HepG2 (cell line): ENCODE measurements around the gene FCHO1. TPM values are rescaled to one million over a fixed set of nuclear protein-coding genes. Genes with fewer than 3 reads are reported as not detected.

Experiments used
- ATF7-NPFF ChIP-seq: sonication (generic); formaldehyde crosslinking; IDR thresholded peaks from 2 replicates; pipeline ENCODE4 v1.8.1; 2023; ENCODE audit warnings: mild to moderate bottlenecking, low read depth, missing genetic modification reagents, moderate library complexity
- KLF9 ChIP-seq: IDR thresholded peaks from 2 replicates; pipeline ENCODE4 v1.6.1; 2016; ENCODE audit warnings: low read depth
- LCORL ChIP-seq, 2 experiments: fragments of 450-650 bp in 1 of 2; sonication (generic) in 1 of 2; formaldehyde crosslinking in 1 of 2; IDR thresholded peaks; 2 replicates each; pipeline versions ENCODE4 v1.5.0 to v1.6.1; 2017 to 2020; ENCODE audit warnings: antibody characterized with exemption in 1 of 2, missing genetic modification reagents in 1 of 2
- MAFF ChIP-seq: IDR thresholded peaks from 2 replicates; pipeline ENCODE4 v1.6.1; 2011; ENCODE audit warnings: low read depth, low read length, improper control_type of control experiment
- ZBTB1 ChIP-seq: sonication (generic); formaldehyde crosslinking; IDR thresholded peaks from 2 replicates; pipeline ENCODE4 v1.4.0; 2020; ENCODE audit warnings: missing genetic modification reagents, borderline replicate concordance
- ZNF343 ChIP-seq: sonication (generic); formaldehyde crosslinking; IDR thresholded peaks from 2 replicates; pipeline ENCODE4 v1.4.0; 2020; ENCODE audit warnings: mild to moderate bottlenecking, missing genetic modification reagents
- ZNF609 ChIP-seq: sonication (generic); formaldehyde crosslinking; IDR thresholded peaks from 2 replicates; pipeline ENCODE4 v1.4.0; 2020; ENCODE audit warnings: mild to moderate bottlenecking, missing genetic modification reagents, borderline replicate concordance
- ZNF670 ChIP-seq: sonication (generic); formaldehyde crosslinking; IDR thresholded peaks from 2 replicates; pipeline ENCODE4 v1.8.0; 2022; ENCODE audit warnings: mild to moderate bottlenecking, missing genetic modification reagents, borderline replicate concordance
- ZNF761 ChIP-seq: sonication (generic); formaldehyde crosslinking; conservative IDR thresholded peaks from 2 replicates; pipeline ENCODE4 v1.4.0; 2020; ENCODE audit warnings: mild to moderate bottlenecking, missing genetic modification reagents
- ZNF839 ChIP-seq: sonication (generic); formaldehyde crosslinking; IDR thresholded peaks from 2 replicates; pipeline ENCODE4 v1.4.0; 2020; ENCODE audit warnings: missing genetic modification reagents, mild to moderate bottlenecking, borderline replicate concordance
- polyA plus RNA-seq, 8 experiments: library from polyadenylated mRNA; depleted of rRNA in 3 of 8; stranded (reverse) in 7 of 8; unstranded in 1 of 8; fragments of >200 nt; fragmentation: Illumina TruSeq in 4 of 8; extraction: Trizol in 4 of 8; gene quantifications; 2 replicates each; pipeline versions ENCODE4 v1.2.1 to v1.2.3, GENCODE V29; 2011 to 2016; ENCODE audit warnings: low read depth in 4 of 8, missing spikeins in 1 of 8, mixed read lengths in 1 of 8; ENCODE audit not compliant: insufficient read depth in 1 of 8
- total RNA-seq, 5 experiments: library from RNA; depleted of rRNA; stranded (reverse); fragments of >200 nt; fragmentation: Illumina TruSeq; extraction: Trizol; gene quantifications; 2 replicates each; pipeline ENCODE4 v1.2.3, GENCODE V29; 2016; ENCODE audit warnings: low read depth in 1 of 5
- TF ChIP-seq, protein P1 (sequence below): sonication (generic); formaldehyde crosslinking; IDR thresholded peaks from 2 replicates; pipeline ENCODE4 v1.4.0; 2020; ENCODE audit warnings: missing genetic modification reagents
- TF ChIP-seq, protein P2 (sequence below): IDR thresholded peaks from 2 replicates; pipeline ENCODE4 v1.6.1; 2016; ENCODE audit warnings: mild to moderate bottlenecking
- TF ChIP-seq, protein P3 (sequence below): sonication (generic); formaldehyde crosslinking; IDR thresholded peaks from 2 replicates; pipeline ENCODE4 v1.4.0; 2020; ENCODE audit warnings: mild to moderate bottlenecking, low read depth, missing genetic modification reagents
- TF ChIP-seq, protein P4 (sequence below): sonication (generic); formaldehyde crosslinking; IDR thresholded peaks from 2 replicates; pipeline ENCODE4 v1.5.1; 2020; ENCODE audit warnings: missing genetic modification reagents, mild to moderate bottlenecking, borderline replicate concordance
- TF ChIP-seq, protein P5 (sequence below): sonication (generic); formaldehyde crosslinking; IDR thresholded peaks from 2 replicates; pipeline ENCODE4 v1.5.0; 2020; ENCODE audit warnings: mild to moderate bottlenecking, missing genetic modification reagents

FCHO1 gene
- total and polyA plus RNA-seq, 2 of the 13 experiments (the other 11 are each of a cell fraction or from before 2014, with no cell fraction given): 1.3 to 3.1 TPM

GRCh38 chr19:17766543-17767131 is 15.4 kb downstream of the FCHO1 start (continued):
- TF ChIP-seq, protein P1, sequence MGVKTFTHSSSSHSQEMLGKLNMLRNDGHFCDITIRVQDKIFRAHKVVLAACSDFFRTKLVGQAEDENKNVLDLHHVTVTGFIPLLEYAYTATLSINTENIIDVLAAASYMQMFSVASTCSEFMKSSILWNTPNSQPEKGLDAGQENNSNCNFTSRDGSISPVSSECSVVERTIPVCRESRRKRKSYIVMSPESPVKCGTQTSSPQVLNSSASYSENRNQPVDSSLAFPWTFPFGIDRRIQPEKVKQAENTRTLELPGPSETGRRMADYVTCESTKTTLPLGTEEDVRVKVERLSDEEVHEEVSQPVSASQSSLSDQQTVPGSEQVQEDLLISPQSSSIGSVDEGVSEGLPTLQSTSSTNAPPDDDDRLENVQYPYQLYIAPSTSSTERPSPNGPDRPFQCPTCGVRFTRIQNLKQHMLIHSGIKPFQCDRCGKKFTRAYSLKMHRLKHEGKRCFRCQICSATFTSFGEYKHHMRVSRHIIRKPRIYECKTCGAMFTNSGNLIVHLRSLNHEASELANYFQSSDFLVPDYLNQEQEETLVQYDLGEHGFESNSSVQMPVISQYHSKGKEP: no peak
- TF ChIP-seq LCORL (IDR thresholded peaks at IDR 0.05): no peak
- TF ChIP-seq LCORL (CRISPR knock-in tag; IDR thresholded peaks at IDR 0.05): 0 out of 2 replicates have a peak, but pooled peaks have one; percentile 43
- no peak for TF ChIP-seq KLF9
- no peak for TF ChIP-seq ATF7-NPFF
- TF ChIP-seq, protein P2, sequence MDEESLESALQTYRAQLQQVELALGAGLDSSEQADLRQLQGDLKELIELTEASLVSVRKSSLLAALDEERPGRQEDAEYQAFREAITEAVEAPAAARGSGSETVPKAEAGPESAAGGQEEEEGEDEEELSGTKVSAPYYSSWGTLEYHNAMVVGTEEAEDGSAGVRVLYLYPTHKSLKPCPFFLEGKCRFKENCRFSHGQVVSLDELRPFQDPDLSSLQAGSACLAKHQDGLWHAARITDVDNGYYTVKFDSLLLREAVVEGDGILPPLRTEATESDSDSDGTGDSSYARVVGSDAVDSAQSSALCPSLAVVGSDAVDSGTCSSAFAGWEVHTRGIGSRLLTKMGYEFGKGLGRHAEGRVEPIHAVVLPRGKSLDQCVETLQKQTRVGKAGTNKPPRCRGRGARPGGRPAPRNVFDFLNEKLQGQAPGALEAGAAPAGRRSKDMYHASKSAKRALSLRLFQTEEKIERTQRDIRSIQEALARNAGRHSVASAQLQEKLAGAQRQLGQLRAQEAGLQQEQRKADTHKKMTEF (CRISPR knock-in tag): peak; percentile 43; the same call in 1 of the 2 replicates
- no peak for TF ChIP-seq ZNF839 (CRISPR knock-in tag)
- no peak for TF ChIP-seq ZNF670 (CRISPR knock-in tag)
- no peak for TF ChIP-seq MAFF
- no peak; the same call in 1 of the 2 replicates for TF ChIP-seq ZNF609 (CRISPR knock-in tag)
- TF ChIP-seq, protein P3, sequence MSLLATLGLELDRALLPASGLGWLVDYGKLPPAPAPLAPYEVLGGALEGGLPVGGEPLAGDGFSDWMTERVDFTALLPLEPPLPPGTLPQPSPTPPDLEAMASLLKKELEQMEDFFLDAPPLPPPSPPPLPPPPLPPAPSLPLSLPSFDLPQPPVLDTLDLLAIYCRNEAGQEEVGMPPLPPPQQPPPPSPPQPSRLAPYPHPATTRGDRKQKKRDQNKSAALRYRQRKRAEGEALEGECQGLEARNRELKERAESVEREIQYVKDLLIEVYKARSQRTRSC: no peak
- no peak for TF ChIP-seq ZNF343 (CRISPR knock-in tag)
- TF ChIP-seq, protein P4, sequence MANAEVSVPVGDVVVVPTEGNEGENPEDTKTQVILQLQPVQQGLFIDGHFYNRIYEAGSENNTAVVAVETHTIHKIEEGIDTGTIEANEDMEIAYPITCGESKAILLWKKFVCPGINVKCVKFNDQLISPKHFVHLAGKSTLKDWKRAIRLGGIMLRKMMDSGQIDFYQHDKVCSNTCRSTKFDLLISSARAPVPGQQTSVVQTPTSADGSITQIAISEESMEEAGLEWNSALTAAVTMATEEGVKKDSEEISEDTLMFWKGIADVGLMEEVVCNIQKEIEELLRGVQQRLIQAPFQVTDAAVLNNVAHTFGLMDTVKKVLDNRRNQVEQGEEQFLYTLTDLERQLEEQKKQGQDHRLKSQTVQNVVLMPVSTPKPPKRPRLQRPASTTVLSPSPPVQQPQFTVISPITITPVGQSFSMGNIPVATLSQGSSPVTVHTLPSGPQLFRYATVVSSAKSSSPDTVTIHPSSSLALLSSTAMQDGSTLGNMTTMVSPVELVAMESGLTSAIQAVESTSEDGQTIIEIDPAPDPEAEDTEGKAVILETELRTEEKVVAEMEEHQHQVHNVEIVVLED (CRISPR knock-in tag): peak; percentile 59; the same call in 1 of the 2 replicates
- TF ChIP-seq ZNF761 (CRISPR knock-in tag): no peak
- TF ChIP-seq ZBTB1 (CRISPR knock-in tag): no peak
- TF ChIP-seq, protein P5, sequence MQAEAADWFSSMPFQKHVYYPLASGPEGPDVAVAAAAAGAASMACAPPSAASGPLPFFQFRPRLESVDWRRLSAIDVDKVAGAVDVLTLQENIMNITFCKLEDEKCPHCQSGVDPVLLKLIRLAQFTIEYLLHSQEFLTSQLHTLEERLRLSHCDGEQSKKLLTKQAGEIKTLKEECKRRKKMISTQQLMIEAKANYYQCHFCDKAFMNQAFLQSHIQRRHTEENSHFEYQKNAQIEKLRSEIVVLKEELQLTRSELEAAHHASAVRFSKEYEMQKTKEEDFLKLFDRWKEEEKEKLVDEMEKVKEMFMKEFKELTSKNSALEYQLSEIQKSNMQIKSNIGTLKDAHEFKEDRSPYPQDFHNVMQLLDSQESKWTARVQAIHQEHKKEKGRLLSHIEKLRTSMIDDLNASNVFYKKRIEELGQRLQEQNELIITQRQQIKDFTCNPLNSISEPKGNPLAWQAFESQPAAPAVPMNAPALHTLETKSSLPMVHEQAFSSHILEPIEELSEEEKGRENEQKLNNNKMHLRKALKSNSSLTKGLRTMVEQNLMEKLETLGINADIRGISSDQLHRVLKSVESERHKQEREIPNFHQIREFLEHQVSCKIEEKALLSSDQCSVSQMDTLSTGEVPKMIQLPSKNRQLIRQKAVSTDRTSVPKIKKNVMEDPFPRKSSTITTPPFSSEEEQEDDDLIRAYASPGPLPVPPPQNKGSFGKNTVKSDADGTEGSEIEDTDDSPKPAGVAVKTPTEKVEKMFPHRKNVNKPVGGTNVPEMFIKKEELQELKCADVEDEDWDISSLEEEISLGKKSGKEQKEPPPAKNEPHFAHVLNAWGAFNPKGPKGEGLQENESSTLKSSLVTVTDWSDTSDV (CRISPR knock-in tag): no peak
